ENCODE data around the gene GPI. TPM values are rescaled to one million over a fixed set of nuclear protein-coding genes. Genes with fewer than 3 reads are reported as not detected.

The GPI gene
- total RNA-seq, 1 donor from 2014 or later = 84.9 TPM

- no peak for DNase-seq (ENCODE audit: low read depth in 2 of 2)
Observed at GRCh38 chr19:34402074-34402600, 37.1 kb downstream of the GPI start.

DNA sequence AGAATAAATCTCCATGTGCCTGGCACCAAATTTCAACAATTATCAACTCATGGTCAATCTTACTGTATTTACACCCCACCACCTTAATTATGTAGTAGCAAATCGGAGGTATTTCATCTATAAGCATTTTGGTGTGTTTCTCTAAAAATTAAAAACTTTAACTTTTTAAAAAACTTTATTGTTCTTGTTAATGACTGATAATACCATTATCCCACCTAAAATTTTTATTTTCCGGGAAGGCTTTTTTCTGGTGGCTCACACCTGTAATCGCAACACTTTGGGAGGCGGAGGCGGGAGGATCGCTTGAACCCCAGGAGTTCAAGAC lies 38.8 kb downstream of the GPI start:
- DNase-seq (ENCODE audit: low read depth in 2 of 2) = no peak

- peak; percentile 91 to 95 for DNase-seq (ENCODE audit: low read depth in 2 of 2)
Observed at GRCh38 chr19:34404109-34404909, 39.3 kb downstream of the GPI start, which contains the start of gene PDCD2L. TSS of gene PDCD2L (plus strand) at chr19:34404399. CDS start at chr19:34404431, 32 bp downstream.

DNA sequence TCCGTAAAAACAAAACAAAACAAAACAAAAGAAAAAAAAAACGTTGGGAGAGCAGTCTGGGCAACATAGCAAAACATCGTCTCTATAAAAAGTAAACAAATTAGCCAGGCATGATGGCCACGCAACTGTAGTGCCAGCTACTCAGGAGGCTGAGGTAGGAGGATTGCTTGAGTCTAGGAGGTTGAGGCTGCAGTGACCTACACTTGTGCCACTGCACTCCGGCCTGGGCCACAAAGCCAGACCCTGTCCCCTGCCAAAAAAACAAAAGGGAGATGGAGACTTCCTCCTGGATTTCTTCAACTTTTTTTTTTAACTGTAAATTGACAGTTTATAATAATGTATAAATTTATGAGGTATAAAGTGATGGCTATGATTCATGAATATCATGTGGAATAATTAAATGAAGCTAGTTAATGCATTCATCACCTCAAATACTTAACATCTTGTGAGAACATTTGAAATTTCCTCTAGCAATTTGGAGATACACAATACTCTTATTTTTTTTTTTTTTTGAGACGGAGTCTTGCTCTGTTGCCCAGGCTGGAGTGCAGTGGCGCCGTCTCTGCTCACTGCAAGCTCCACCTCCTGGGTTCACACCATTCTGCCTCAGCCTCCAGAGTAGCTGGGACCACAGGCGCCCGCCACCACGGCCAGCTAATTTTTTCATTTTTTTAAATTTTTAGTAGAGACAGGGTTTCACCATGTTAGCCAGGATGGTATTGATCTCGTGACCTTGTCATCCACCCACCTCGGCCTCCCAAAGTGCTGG lies 41.1 kb downstream of the GPI start:
- no peak for DNase-seq (ENCODE audit: low read depth in 2 of 2)

- DNase-seq (ENCODE audit: low read depth in 2 of 2) = no peak
Observed at GRCh38 chr19:34408411-34408810, 43.4 kb downstream of the GPI start.

DNA sequence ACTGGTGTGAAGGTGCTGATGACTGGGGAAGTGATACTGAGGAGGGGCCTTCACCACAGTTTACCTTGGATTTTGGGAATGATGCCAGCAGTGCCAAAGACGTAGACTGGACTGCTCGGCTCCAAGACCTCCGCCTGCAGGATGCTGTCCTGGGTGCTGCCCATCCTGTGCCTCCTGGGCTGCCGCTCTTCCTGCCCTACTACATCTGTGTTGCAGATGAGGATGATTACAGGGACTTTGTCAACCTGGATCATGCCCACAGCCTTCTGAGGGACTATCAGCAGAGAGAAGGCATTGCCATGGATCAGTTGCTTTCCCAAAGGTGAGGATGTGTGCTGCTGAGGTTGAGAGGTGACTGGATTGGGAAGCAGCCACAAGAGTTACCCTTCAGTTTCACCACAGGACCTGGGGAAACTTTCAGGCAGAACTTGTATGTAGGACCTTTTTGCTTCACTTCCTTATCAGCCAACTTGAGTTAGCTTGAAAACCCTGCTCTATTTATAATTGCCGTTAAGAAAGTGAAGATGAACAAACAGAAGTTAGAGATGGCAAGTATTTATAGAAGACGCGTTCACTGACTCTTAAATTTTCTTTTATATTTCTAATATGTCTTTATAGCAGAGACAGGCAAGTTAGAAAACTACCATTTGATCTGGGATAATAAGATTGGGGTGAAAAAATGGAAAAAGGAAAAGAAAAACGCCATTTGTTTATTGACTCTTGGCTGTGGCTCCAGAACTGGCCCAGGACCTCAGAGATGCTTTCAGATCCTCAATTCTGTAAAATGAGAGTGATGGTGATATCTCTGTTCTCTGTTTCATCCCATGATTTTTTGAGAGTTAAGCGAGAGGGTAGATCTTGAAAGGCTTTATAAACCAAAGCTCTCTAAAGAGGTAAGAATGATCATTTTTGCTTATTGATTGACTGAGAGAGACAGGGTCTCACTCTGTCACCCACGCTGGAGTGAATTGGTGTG lies 44.5 kb downstream of the GPI start:
- no peak for DNase-seq (ENCODE audit: low read depth in 2 of 2)

GRCh38 chr19:34411216-34411615 lies 46.2 kb downstream of the GPI start:
- DNase-seq (ENCODE audit: low read depth in 2 of 2) = no peak

DNA sequence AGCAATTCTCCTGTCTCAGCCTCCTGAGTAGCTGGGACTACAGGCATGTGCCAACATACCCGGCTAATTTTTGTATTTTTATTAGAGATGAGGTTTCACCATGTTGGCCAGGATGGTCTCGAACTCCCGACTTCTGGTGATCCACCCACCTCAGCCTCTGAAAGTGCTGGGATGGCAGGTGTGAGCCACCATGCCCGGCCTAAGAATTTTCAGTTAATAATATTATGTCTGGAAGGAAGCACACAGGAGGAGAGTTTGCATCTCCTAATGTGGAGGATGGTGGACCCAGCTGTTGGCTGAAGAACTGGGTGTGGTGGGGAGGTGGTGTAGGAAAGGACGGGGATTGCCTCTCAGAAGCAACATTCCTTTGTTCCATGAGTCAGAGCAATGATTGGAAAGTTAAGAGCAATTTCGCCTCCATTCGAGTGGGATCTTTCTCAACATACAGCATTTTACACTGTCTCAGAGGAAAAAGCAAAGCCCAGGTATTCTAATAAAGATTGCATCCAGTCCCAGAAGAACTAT lies 51.1 kb downstream of the GPI start:
- DNase-seq (ENCODE audit: low read depth in 2 of 2) = no peak

GRCh38 chr19:34418300-34418699 lies 53.3 kb downstream of the GPI start:
- DNase-seq (ENCODE audit: low read depth in 2 of 2) = no peak

- no peak for DNase-seq (ENCODE audit: low read depth in 2 of 2)
Observed at GRCh38 chr19:34426096-34426661, 61.2 kb downstream of the GPI start.

DNA sequence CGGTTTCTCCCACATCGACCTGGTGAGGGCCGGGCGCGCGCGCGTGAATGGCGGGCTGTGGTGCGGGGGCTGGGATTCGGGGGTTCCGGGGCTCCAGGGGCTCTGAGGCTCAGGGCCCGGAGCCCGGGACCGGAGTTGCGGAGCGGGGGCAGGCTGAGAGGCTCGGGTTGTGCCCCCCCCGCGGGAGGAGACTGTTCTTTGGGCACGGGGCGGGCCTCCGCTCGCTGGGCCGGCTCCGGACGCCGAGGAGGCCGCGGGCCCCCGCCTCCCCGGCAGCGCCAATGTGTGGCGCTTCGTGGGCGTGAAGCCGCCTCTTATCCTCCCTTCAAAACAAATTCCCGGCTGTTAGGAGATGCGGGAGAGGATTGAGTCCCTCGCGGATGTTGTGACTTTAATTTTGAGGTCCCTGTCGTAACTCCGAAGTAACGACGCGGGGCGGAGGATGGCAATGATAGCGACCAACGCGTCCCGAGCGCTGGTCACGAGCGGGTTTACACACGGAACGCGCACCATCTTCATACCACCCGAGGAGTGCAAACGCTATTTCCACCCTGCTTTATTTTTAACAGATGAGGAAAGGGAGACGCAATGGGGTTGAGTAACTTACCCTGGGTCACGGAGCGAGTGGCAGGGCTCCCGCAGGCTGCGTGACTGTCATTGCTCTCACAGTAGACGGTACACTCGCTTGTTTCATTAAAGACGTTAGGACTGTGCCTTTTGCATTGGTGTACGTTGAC lies 63.7 kb downstream of the GPI start:
- DNase-seq (ENCODE audit: low read depth in 2 of 2) = peak; percentile 43 to 53

GRCh38 chr19:34429553-34429952 lies 64.6 kb downstream of the GPI start:
- no peak for DNase-seq (ENCODE audit: low read depth in 2 of 2)

- DNase-seq (ENCODE audit: low read depth in 2 of 2) = peak; percentile 68 to 72
Observed at GRCh38 chr19:34430738-34431625, 66.0 kb downstream of the GPI start.

GRCh38 chr19:34431681-34432402 lies 66.8 kb downstream of the GPI start:
- DNase-seq (ENCODE audit: low read depth in 2 of 2) = peak in 1 of 2 donors; percentile 69

DNA sequence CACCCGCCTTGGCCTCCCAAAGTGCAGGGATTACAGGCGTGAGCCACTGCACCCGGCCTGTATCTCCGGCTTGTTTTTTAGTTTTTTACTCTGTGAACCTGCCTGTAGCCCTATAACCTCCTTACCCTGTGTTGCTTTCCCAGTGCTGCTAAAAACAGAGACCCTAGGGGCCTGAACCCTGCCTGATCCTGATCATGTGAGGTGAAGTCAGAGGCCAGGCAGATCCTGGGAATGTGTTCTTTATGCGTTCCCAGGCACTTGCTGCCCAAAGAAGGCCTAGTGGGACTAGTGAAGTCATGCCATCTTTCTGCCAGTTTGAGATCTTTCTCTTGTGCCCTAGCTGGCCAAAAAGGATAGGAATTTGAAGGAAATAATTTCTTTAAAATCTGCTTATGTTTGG lies 67.8 kb downstream of the GPI start:
- DNase-seq (ENCODE audit: low read depth in 2 of 2) = peak in 1 of 2 donors; percentile 84

- DNase-seq (ENCODE audit: low read depth in 2 of 2) = peak; percentile 29 to 59
Observed at GRCh38 chr19:34436716-34437115, 71.7 kb downstream of the GPI start.

DNA sequence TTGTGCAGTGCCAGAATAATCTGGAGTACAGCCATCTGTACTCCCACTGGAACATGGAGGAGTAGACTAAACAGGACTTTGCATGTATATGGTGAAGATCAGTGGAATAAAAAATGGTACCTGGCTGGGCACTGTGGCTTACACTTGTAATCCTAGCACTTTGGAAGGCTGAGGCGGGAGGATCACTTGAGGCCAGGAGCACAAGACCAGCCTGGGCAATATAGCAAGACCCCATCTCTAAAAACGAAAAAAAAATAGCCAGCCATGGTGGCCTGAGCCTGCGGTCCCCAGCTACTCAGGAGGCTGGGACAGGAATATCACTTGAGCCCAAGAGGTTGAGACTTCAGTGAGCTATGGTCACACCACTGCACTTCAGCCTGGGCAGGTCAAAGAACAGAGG lies 83.2 kb downstream of the GPI start:
- no peak for DNase-seq (ENCODE audit: low read depth in 2 of 2)

Data from lung microvascular endothelial cell (primary cell).